CD14-positive monocyte (primary cell): ENCODE measurements around the gene DGKH. TPM values are rescaled to one million over a fixed set of nuclear protein-coding genes. Genes with fewer than 3 reads are reported as not detected.

Experiments used
- DNase-seq, 3 donors: peaks; one replicate each; pipeline ENCODE4 v3.0.0-alpha.2; 2011 to 2022
- H2AFZ ChIP-seq: 2 replicates; pipeline ENCODE4 v1.6.0; 2012; ENCODE audit warnings: mild to moderate bottlenecking, low read depth, low read length, inconsistent platforms; ENCODE audit not compliant: insufficient read depth, poor library complexity, severe bottlenecking
- H3K27ac ChIP-seq, 2 donors: 1 replicate in 1 of 2; 2 replicates in 1 of 2; pipeline ENCODE4 v1.5.1; 2012 to 2013; ENCODE audit warnings: low read length in 2 of 2, control low read depth in 1 of 2, inconsistent platforms in 1 of 2, low read depth in 1 of 2, mild to moderate bottlenecking in 1 of 2
- H3K27me3 ChIP-seq, 2 donors: one replicate each; pipeline versions ENCODE4 v1.6.0 to v1.6.1; 2011 to 2013; ENCODE audit warnings: low read length in 2 of 2; ENCODE audit not compliant: control insufficient read depth in 2 of 2, insufficient read depth in 2 of 2
- H3K36me3 ChIP-seq, 2 donors: replicated peaks in 1 of 2; 1 replicate in 1 of 2; 2 replicates in 1 of 2; pipeline versions ENCODE4 v1.5.1 to v1.6.1; 2012 to 2013; ENCODE audit warnings: low read length in 2 of 2, control low read depth in 1 of 2, inconsistent platforms in 1 of 2, mild to moderate bottlenecking in 1 of 2; ENCODE audit not compliant: insufficient read depth in 2 of 2, control insufficient read depth in 1 of 2
- H3K4me1 ChIP-seq, 2 donors: 1 replicate in 1 of 2; 2 replicates in 1 of 2; pipeline versions ENCODE4 v1.5.1 to v1.6.1; 2012 to 2013; ENCODE audit warnings: low read length in 2 of 2, control low read depth in 1 of 2, inconsistent platforms in 1 of 2, mild to moderate bottlenecking in 1 of 2, moderate library complexity in 1 of 2; ENCODE audit not compliant: insufficient read depth in 2 of 2, control insufficient read depth in 1 of 2
- H3K4me2 ChIP-seq: replicated peaks from 2 replicates; pipeline ENCODE3; 2012; ENCODE audit warnings: low read length, moderate library complexity, mild to moderate bottlenecking; ENCODE audit not compliant: poor library complexity, severe bottlenecking; ENCODE audit errors: extremely low read depth
- H3K4me3 ChIP-seq, 3 experiments: fragments of 200-600 bp in 1 of 3; sonication (generic) in 1 of 3; replicated peaks in 1 of 3; 1 replicate in 2 of 3; 2 replicates in 1 of 3; pipeline ENCODE4 v1.5.1; 2011 to 2013; ENCODE audit warnings: low read length in 3 of 3, mild to moderate bottlenecking in 3 of 3, control low read depth in 2 of 3, low read depth in 2 of 3, inconsistent platforms in 1 of 3, moderate library complexity in 1 of 3
- H3K79me2 ChIP-seq: 2 replicates; pipeline ENCODE4 v1.6.0; 2012; ENCODE audit warnings: mild to moderate bottlenecking, control low read depth, inconsistent platforms, low read length, moderate library complexity; ENCODE audit not compliant: insufficient read depth
- H3K9ac ChIP-seq: 2 replicates; pipeline ENCODE4 v1.6.0; 2017; ENCODE audit warnings: low read length, mild to moderate bottlenecking; ENCODE audit not compliant: insufficient read depth, poor library complexity, severe bottlenecking
- H3K9me3 ChIP-seq, 2 donors: replicated peaks in 1 of 2; 1 replicate in 1 of 2; 2 replicates in 1 of 2; pipeline versions ENCODE4 v1.5.1 to v1.6.1; 2012 to 2013; ENCODE audit warnings: low read length in 2 of 2, control low read depth in 1 of 2; ENCODE audit not compliant: control insufficient read depth in 1 of 2, insufficient read depth in 1 of 2
- H4K20me1 ChIP-seq: 2 replicates; pipeline ENCODE4 v1.6.0; 2012; ENCODE audit warnings: mild to moderate bottlenecking, low read length, control low read depth, moderate library complexity; ENCODE audit not compliant: insufficient read depth
- H3K27ac Mint-ChIP-seq, 7 donors: one replicate each; pipeline ENCODE4 v1.8.0; 2020; ENCODE audit warnings: mild to moderate bottlenecking in 7 of 7, mixed read lengths in 7 of 7, moderate library complexity in 6 of 7, inconsistent platforms in 2 of 7
- H3K27me3 Mint-ChIP-seq, 3 donors: one replicate each; pipeline ENCODE4 v1.8.0; 2021 to 2022; ENCODE audit warnings: low read depth in 3 of 3, mild to moderate bottlenecking in 3 of 3, mixed read lengths in 3 of 3, moderate library complexity in 3 of 3, inconsistent platforms in 1 of 3
- H3K36me3 Mint-ChIP-seq, 2 donors: one replicate each; pipeline ENCODE4 v1.8.0; 2020; ENCODE audit warnings: mixed read lengths in 2 of 2, inconsistent platforms in 1 of 2, mild to moderate bottlenecking in 1 of 2
- H3K4me1 Mint-ChIP-seq: one replicate; pipeline ENCODE4 v1.8.0; 2020; ENCODE audit warnings: mild to moderate bottlenecking, mixed read lengths
- H3K4me3 Mint-ChIP-seq, 2 donors: one replicate each; pipeline ENCODE4 v1.8.0; 2020; ENCODE audit warnings: mild to moderate bottlenecking in 2 of 2, mixed read lengths in 2 of 2, moderate library complexity in 1 of 2
- H3K9me3 Mint-ChIP-seq, 7 donors: one replicate each; pipeline ENCODE4 v1.8.0; 2020 to 2022; ENCODE audit warnings: mixed read lengths in 7 of 7, mild to moderate bottlenecking in 6 of 7, moderate library complexity in 6 of 7, inconsistent platforms in 2 of 7
- CTCF ChIP-seq: fragments of 200-600 bp; IDR thresholded peaks from one replicate; pipeline ENCODE4 v1.8.0; 2022; ENCODE audit warnings: antibody characterized with exemption, mild to moderate bottlenecking
- WGBS: methylation state at CpG from one replicate; pipeline ENCODE4 v1.1.5; 2013; ENCODE audit warnings: missing lambda C conversion rate; ENCODE audit not compliant: insufficient coverage; 5-methylcytosine and 5-hydroxymethylcytosine counted together
- intact Hi-C, 2 donors: fragments of 100-400 bp; cut with micrococcal nuclease; formaldehyde crosslinking; loops; one replicate each; pipeline versions ENCODE4 v1.15.0 to v1.15.1; 2023
- polyA plus RNA-seq, 3 donors: library from polyadenylated mRNA; depleted of rRNA in 1 of 3; unstranded in 2 of 3; stranded (reverse) in 1 of 3; fragments of 300-500 nt in 2 of 3; fragments of >200 nt in 1 of 3; fragmentation: Illumina TruSeq in 2 of 3; gene quantifications; 1 replicate in 2 of 3; 2 replicates in 1 of 3; pipeline ENCODE4 v1.2.3, GENCODE V29; 2012 to 2021

DGKH gene
- polyA plus RNA-seq, 3 donors: 0.10 to 0.79 (median 0.15) TPM

- no peaks in the 10 kb centered on the region for H3K36me3 Mint-ChIP-seq
- Histone ChIP-seq H3K9ac (no peak overlapping the region), H3K36me3 (no peaks in the 10 kb centered on the region), H3K79me2 (peaks cover 89% of the 10 kb centered on the region), H4K20me1 (peaks cover 43% of the 10 kb centered on the region), H3K4me2 (no peak overlapping the region), H2AFZ (no peak overlapping the region), H3K27ac (peak overlapping the region in 1 of 2 donors; percentile 4), H3K4me1 (peaks cover 33 to 44% of the 10 kb centered on the region in 2 donors), H3K9me3 (no peaks in the 10 kb centered on the region), H3K4me3 (no peak overlapping the region), H3K27me3 (no peaks in the 10 kb centered on the region)
- no peak for TF ChIP-seq CTCF
- 97% methylated on average over 5 of the region's 7 CpGs for WGBS
- peak overlapping the region in 2 of 7 donors; percentile 44 to 79 for H3K27ac Mint-ChIP-seq
- intact Hi-C loops: no loop called here
- peaks cover 0 to 1% (median 0%) of the 10 kb centered on the region in 3 donors for H3K27me3 Mint-ChIP-seq
- H3K9me3 Mint-ChIP-seq: no peaks in the 10 kb centered on the region
- no peak overlapping the region for H3K4me3 Mint-ChIP-seq
- peaks cover 30% of the 10 kb centered on the region for H3K4me1 Mint-ChIP-seq
- DNase-seq: no peak
These were observed 229.3 kb downstream of the DGKH start for GRCh38 chr13:42277618-42278276.

GRCh38 chr13:42279080-42279479 is 230.6 kb downstream of the DGKH start:
- DNase-seq: peak; percentile 12 to 59 (median 54)
- peak overlapping the region in 1 of 2 donors; percentile 21 for H3K27ac ChIP-seq
- H3K4me3 ChIP-seq: peak overlapping the region in 1 of 3 experiments; percentile 31

More at GRCh38 chr13:42279080-42279479, 230.6 kb downstream of the DGKH start:
- Mint-ChIP-seq H3K36me3 (peaks cover 0 to 6% of the 10 kb centered on the region in 2 donors), H3K27me3 (peaks cover 0 to 1% (median 0%) of the 10 kb centered on the region in 3 donors), H3K27ac (no peak overlapping the region), H3K9me3 (no peaks in the 10 kb centered on the region), H3K4me3 (no peak overlapping the region), H3K4me1 (peaks cover 19% of the 10 kb centered on the region)
- no peaks in the 10 kb centered on the region for H3K36me3 ChIP-seq
- H3K27me3 ChIP-seq: no peaks in the 10 kb centered on the region
- H3K79me2 ChIP-seq: peaks cover 89% of the 10 kb centered on the region
- H3K4me2 ChIP-seq: peak overlapping the region; percentile 47
- peaks cover 55% of the 10 kb centered on the region for H4K20me1 ChIP-seq
- intact Hi-C loops: no loop called here
- no peak overlapping the region for H2AFZ ChIP-seq
- no peaks in the 10 kb centered on the region for H3K9me3 ChIP-seq
- 35% methylated on average over 2 of the region's 6 CpGs for WGBS
- H3K4me1 ChIP-seq: peaks cover 23 to 31% of the 10 kb centered on the region in 2 donors
- no peak for TF ChIP-seq CTCF
- no peak overlapping the region for H3K9ac ChIP-seq
